ENCODE results near the gene MAFG. TPM values are rescaled to one million over a fixed set of nuclear protein-coding genes. Genes with fewer than 3 reads are reported as not detected.

Gene MAFG
- total RNA-seq, 1 experiment from 2014 or later, result 22.9 TPM

- ATAC-seq, result peak; percentile 7
- H3K4me1 ChIP-seq (ENCODE audit: insufficient read depth, low read length), result no peaks in the 10 kb centered on the region
- TF ChIP-seq EZH2 (IDR thresholded peaks at IDR 0.05; ENCODE audit: low read length, unreplicated experiment) (peak; percentile 98), EZH2phosphoT487 (IDR thresholded peaks at IDR 0.05; ENCODE audit: borderline replicate concordance, low read length) (peak; percentile 86), CTCF (conservative IDR thresholded peaks at IDR 0.05; ENCODE audit: low read depth, low read length) (no peak)
- no peaks in the 10 kb centered on the region for H3K79me2 ChIP-seq (ENCODE audit: low read length)
- intact Hi-C loops (cut with micrococcal nuclease), result no loop called here
- H3K27ac ChIP-seq (ENCODE audit: low read length), result no peak overlapping the region
- H3K9ac ChIP-seq (ENCODE audit: low read length), result no peak overlapping the region
- H3K9me2 ChIP-seq (replicated peaks; ENCODE audit: low read length), result no peaks in the 10 kb centered on the region
- no peak for DNase-seq
- no peaks in the 10 kb centered on the region for H3K9me3 ChIP-seq (ENCODE audit: low read length)
- H3K36me3 ChIP-seq (ENCODE audit: low read depth, low read length), result no peaks in the 10 kb centered on the region
- H2AFZ ChIP-seq (ENCODE audit: low read length), result peak overlapping the region; percentile 79
- peak overlapping the region; percentile 78 for H3K4me2 ChIP-seq (ENCODE audit: low read length)
- CTCF ChIA-PET, result interaction anchor here (0.6 to 2.0 kb wide), 5 partner anchors 24 to 92 kb away, joined by 3 to 40 read pairs (median 6); partner anchors contain the start of genes CENPX, DCXR and LRRC45
- H3K27me3 ChIP-seq (ENCODE audit: low read length), result peaks cover 22% of the 10 kb centered on the region
- H4K20me1 ChIP-seq (ENCODE audit: low read length), result no peaks in the 10 kb centered on the region
- POLR2A ChIA-PET (ENCODE audit: unreplicated experiment), result no interaction called here
- BruUV-seq (replicated peaks), result no TSS peak
- H3F3A ChIP-seq (ENCODE audit: low read length, unreplicated experiment), result no peaks in the 10 kb centered on the region
- H3K4me3 ChIP-seq (ENCODE audit: low read length), result peak overlapping the region; percentile 52
Measured at GRCh38 chr17:81960130-81960958, 32.8 kb upstream of the MAFG start.

- ATAC-seq, result peak; percentile 89
Measured at GRCh38 chr17:81959362-81960129, 32.0 kb upstream of the MAFG start.

More at GRCh38 chr17:81959362-81960129, 32.0 kb upstream of the MAFG start:
- Histone ChIP-seq H2AFZ (ENCODE audit: low read length) (peak overlapping the region; percentile 79), H3K9me2 (replicated peaks; ENCODE audit: low read length) (no peaks in the 10 kb centered on the region), H3K4me3 (ENCODE audit: low read length) (peak overlapping the region; percentile 52), H3K79me2 (ENCODE audit: low read length) (no peaks in the 10 kb centered on the region), H3K27me3 (ENCODE audit: low read length) (peaks cover 22% of the 10 kb centered on the region), H3K4me2 (ENCODE audit: low read length) (peak overlapping the region; percentile 78), H3K4me1 (ENCODE audit: insufficient read depth, low read length) (no peaks in the 10 kb centered on the region), H4K20me1 (ENCODE audit: low read length) (no peaks in the 10 kb centered on the region), H3K27ac (ENCODE audit: low read length) (no peak overlapping the region), H3K9ac (ENCODE audit: low read length) (no peak overlapping the region), H3K36me3 (ENCODE audit: low read depth, low read length) (no peaks in the 10 kb centered on the region), H3F3A (ENCODE audit: low read length, unreplicated experiment) (no peaks in the 10 kb centered on the region), H3K9me3 (ENCODE audit: low read length) (no peaks in the 10 kb centered on the region)
- ChIA-PET POLR2A (ENCODE audit: unreplicated experiment) (no interaction called here), CTCF (interaction anchor here (0.6 to 2.0 kb wide), 8 partner anchors 25 to 93 kb away, joined by 3 to 40 read pairs (median 3); partner anchors contain the start of genes CENPX, DCXR, LRRC45 and PCYT2)
- no peak for TF ChIP-seq EZH2phosphoT487 (IDR thresholded peaks at IDR 0.05; ENCODE audit: borderline replicate concordance, low read length)
- no peak for TF ChIP-seq EZH2 (IDR thresholded peaks at IDR 0.05; ENCODE audit: low read length, unreplicated experiment)
- TF ChIP-seq CTCF (conservative IDR thresholded peaks at IDR 0.05; ENCODE audit: low read depth, low read length), result peak; percentile 69
- no TSS peak for BruUV-seq (replicated peaks)
- peak; percentile 59 for DNase-seq
- intact Hi-C loops (cut with micrococcal nuclease), result loop anchor here (1.0 kb wide), 1 partner anchor 62 kb away; no protein-coding TSS in a partner anchor
